Parathyroid adenoma (tissue), 2 donors: ENCODE results near the gene UGT1A8.

Experiments
- H2AFZ ChIP-seq: fragments of 300-600 bp; sonication (generic); one replicate; pipeline ENCODE4 v1.7.0; 2017; ENCODE audit warnings: antibody characterized with exemption, mild to moderate bottlenecking
- H3K27ac ChIP-seq: fragments of 300-600 bp; sonication (generic); one replicate; pipeline ENCODE4 v1.7.0; 2017
- H3K27me3 ChIP-seq: fragments of 300-600 bp; sonication (generic); one replicate; pipeline ENCODE4 v1.7.0; 2017; ENCODE audit warnings: low read length; ENCODE audit not compliant: control insufficient read depth, insufficient read depth
- H3K36me3 ChIP-seq: fragments of 300-600 bp; sonication (generic); one replicate; pipeline ENCODE4 v1.7.0; 2017; ENCODE audit warnings: low read length; ENCODE audit not compliant: control insufficient read depth, insufficient read depth
- H3K4me1 ChIP-seq: fragments of 300-600 bp; sonication (generic); one replicate; pipeline ENCODE4 v1.7.0; 2017; ENCODE audit warnings: control low read depth
- H3K4me2 ChIP-seq: fragments of 300-600 bp; sonication (generic); one replicate; pipeline ENCODE4 v1.7.0; 2017; ENCODE audit warnings: low read length
- H3K4me3 ChIP-seq: fragments of 300-600 bp; sonication (generic); one replicate; pipeline ENCODE4 v1.7.0; 2017; ENCODE audit warnings: low read depth, low read length
- H3K79me2 ChIP-seq: fragments of 300-600 bp; sonication (generic); one replicate; pipeline ENCODE4 v1.7.0; 2017; ENCODE audit warnings: control low read depth
- H3K9ac ChIP-seq: fragments of 300-600 bp; sonication (generic); one replicate; pipeline ENCODE4 v1.7.0; 2017; ENCODE audit warnings: mild to moderate bottlenecking
- H3K9me3 ChIP-seq: fragments of 300-600 bp; sonication (generic); one replicate; pipeline ENCODE4 v1.7.0; 2017; ENCODE audit warnings: low read length; ENCODE audit not compliant: control insufficient read depth
- CTCF ChIP-seq: fragments of 300-600 bp; sonication (generic); IDR thresholded peaks from one replicate; pipeline ENCODE4 v1.7.0; 2017; ENCODE audit warnings: antibody characterized with exemption, mild to moderate bottlenecking
- donor health status: primary hyperparathyroidism.

UGT1A8 gene

DNA sequence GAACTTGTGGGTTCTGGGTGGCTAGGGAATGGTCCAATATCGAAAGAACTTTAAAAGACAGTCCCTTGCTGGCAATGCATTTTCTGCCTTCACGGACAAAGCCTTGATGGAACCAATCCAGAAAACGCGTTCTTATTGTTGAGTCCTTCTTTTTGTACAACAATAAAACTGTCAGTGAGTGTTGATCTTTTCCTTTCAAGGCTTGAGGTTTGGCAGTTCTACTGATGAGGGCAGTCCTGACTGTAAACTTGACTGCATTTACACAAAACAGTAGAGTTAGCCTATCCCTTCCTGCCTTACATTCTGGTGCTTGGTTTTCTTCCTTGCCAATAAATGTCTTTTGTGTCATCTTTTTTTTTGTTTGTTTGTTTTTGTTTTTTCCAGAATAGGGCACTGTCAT lies 61.8 kb downstream of the UGT1A8 start:
- Histone ChIP-seq H3K79me2 (no peaks in the 10 kb centered on the region), H3K4me1 (no peaks in the 10 kb centered on the region), H3K9ac (no peak overlapping the region), H3K27me3 (no peaks in the 10 kb centered on the region), H3K4me3 (no peak overlapping the region), H3K36me3 (no peaks in the 10 kb centered on the region), H3K9me3 (no peaks in the 10 kb centered on the region), H2AFZ (no peak overlapping the region), H3K4me2 (no peak overlapping the region), H3K27ac (no peak overlapping the region)
- no peak for TF ChIP-seq CTCF

DNA sequence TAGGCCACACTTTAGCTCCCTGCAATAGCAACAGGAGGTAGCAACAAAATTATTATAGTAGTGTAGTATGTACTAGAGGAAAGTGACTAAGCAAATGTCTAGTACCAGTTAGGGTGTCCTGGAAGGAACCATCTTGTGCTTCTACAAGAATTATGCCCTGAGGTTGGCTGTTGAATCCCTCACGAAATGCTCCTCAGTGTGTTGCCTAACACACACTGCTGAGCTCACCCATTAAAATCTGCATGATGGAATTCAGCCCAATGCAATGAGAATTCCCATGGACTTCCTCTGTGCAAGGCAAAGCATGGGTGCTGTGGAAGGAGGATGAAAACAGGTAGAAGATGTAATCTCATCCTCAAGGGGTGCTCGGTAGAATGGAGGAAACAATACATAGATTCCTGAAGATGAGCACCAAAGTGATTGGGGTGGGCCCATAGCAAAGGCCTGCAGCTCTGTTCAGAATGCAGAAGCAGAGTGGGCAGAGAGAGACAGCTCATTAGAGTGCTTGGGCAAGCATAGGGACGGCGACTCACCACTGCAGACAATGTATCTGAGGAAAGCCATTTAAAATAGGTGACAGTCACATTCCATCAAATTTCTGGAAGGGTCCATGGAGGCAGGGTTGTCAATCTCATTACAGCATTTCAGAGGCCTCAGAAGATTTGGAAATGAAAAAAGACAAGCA lies 63.1 kb downstream of the UGT1A8 start:
- Histone ChIP-seq H3K79me2 (no peaks in the 10 kb centered on the region), H3K4me3 (no peak overlapping the region), H3K27me3 (no peaks in the 10 kb centered on the region), H3K36me3 (no peaks in the 10 kb centered on the region), H3K27ac (no peak overlapping the region), H2AFZ (no peak overlapping the region), H3K9me3 (no peaks in the 10 kb centered on the region), H3K4me1 (no peaks in the 10 kb centered on the region), H3K9ac (no peak overlapping the region), H3K4me2 (no peak overlapping the region)
- no peak for TF ChIP-seq CTCF

GRCh38 chr2:233681521-233682099 lies 64.2 kb downstream of the UGT1A8 start, which contains the start of gene UGT1A7:
Gene UGT1A7 (plus strand): TSS chr2:233681901. CDS start chr2:233681938, 37 bp downstream.
- Histone ChIP-seq H3K9me3 (no peaks in the 10 kb centered on the region), H3K4me2 (no peak within 1 kb of the TSS), H3K27ac (no peak within 1 kb of the TSS), H3K27me3 (no peaks in the 10 kb centered on the region), H3K9ac (no peak within 1 kb of the TSS), H3K79me2 (no peaks in the 10 kb centered on the region), H3K4me1 (no peaks in the 10 kb centered on the region), H3K36me3 (no peaks in the 10 kb centered on the region), H3K4me3 (no peak within 1 kb of the TSS), H2AFZ (no peak within 1 kb of the TSS)
- TF ChIP-seq CTCF = no peak

DNA sequence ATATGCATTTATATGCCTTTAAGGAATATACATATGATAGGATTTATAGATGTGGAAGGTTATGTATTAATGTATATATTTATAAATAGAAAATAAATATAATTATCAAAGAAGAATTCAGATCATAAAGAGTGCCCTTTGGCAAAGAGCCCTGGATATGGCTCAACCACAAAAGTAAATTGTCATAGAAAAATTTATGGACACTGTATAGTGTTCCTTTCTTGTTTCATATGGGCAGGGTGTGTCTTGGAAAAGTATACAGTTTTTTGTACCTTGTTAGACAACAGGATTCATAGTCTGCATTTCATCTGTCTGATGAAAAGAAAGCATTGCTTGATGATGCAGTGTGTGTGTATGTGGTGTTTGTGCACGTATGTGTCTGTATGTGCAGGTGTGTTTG lies 67.2 kb downstream of the UGT1A8 start:
- Histone ChIP-seq H3K9me3 (no peaks in the 10 kb centered on the region), H3K36me3 (no peaks in the 10 kb centered on the region), H3K4me3 (no peak overlapping the region), H3K79me2 (no peaks in the 10 kb centered on the region), H3K27ac (no peak overlapping the region), H3K9ac (no peak overlapping the region), H3K27me3 (no peaks in the 10 kb centered on the region), H2AFZ (no peak overlapping the region), H3K4me2 (no peak overlapping the region), H3K4me1 (no peaks in the 10 kb centered on the region)
- no peak for TF ChIP-seq CTCF

DNA sequence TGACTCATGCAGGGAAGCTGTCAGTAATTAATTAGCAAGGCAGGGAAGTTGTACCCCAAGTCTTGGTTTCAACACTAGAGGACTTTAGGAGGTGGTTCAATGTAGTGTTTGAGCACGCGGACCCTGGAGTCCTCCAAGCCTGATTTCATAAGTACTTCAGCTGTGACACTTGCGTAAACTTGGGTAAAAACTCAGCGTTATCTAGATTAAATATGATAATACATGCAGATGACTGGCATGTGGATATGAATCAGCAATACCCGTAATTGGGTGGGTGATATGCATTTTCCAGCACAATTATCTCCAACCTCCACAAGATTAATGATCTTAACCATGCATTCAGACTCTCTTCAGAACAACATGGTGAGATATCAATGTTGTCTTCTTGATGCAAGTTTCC lies 69.5 kb downstream of the UGT1A8 start:
- Histone ChIP-seq H3K4me2 (no peak overlapping the region), H3K27ac (no peak overlapping the region), H3K36me3 (no peaks in the 10 kb centered on the region), H2AFZ (no peak overlapping the region), H3K9me3 (no peaks in the 10 kb centered on the region), H3K4me1 (no peaks in the 10 kb centered on the region), H3K4me3 (no peak overlapping the region), H3K27me3 (no peaks in the 10 kb centered on the region), H3K9ac (no peak overlapping the region), H3K79me2 (no peaks in the 10 kb centered on the region)
- TF ChIP-seq CTCF = no peak
